GM23248 (cell line): ENCODE measurements around the gene CCDC85C. TPM values are rescaled to one million over a fixed set of nuclear protein-coding genes. Genes with fewer than 3 reads are reported as not detected.

ENCODE experiments used
- DNase-seq: peaks from one replicate; pipeline ENCODE4 v3.0.0-alpha.2; 2015
- H2AFZ ChIP-seq: fragments of 200-600 bp; sonication (generic); 2 replicates; pipeline ENCODE4 v1.6.1; 2016; ENCODE audit warnings: antibody characterized with exemption
- H3F3A ChIP-seq: fragments of 200-600 bp; sonication (generic); 2 replicates; pipeline ENCODE4 v1.6.1; 2016; ENCODE audit warnings: mild to moderate bottlenecking, antibody characterized with exemption, mixed run types; ENCODE audit not compliant: insufficient read depth
- H3K27ac ChIP-seq: fragments of 200-600 bp; sonication (generic); 2 replicates; pipeline ENCODE4 v1.5.1; 2016; ENCODE audit warnings: mild to moderate bottlenecking
- H3K27me3 ChIP-seq: fragments of 200-600 bp; sonication (generic); replicated peaks from 2 replicates; pipeline ENCODE4 v1.6.1; 2016; ENCODE audit warnings: mild to moderate bottlenecking; ENCODE audit not compliant: insufficient read depth
- H3K36me3 ChIP-seq: fragments of 200-600 bp; sonication (generic); 2 replicates; pipeline ENCODE4 v1.6.1; 2016; ENCODE audit warnings: low read depth, mild to moderate bottlenecking
- H3K4me1 ChIP-seq: fragments of 200-600 bp; sonication (generic); 2 replicates; pipeline ENCODE4 v1.6.1; 2016; ENCODE audit warnings: mild to moderate bottlenecking; ENCODE audit not compliant: insufficient read depth
- H3K4me2 ChIP-seq: fragments of 200-600 bp; sonication (generic); one replicate; pipeline ENCODE4 v1.6.1; 2016; ENCODE audit warnings: mild to moderate bottlenecking; ENCODE audit not compliant: unreplicated experiment
- H3K4me3 ChIP-seq: fragments of 200-600 bp; sonication (generic); 2 replicates; pipeline ENCODE4 v1.5.1; 2016; ENCODE audit warnings: mild to moderate bottlenecking
- H3K79me2 ChIP-seq: fragments of 200-600 bp; sonication (generic); 2 replicates; pipeline ENCODE4 v1.6.1; 2016; ENCODE audit warnings: mild to moderate bottlenecking; ENCODE audit not compliant: insufficient read depth
- H3K9ac ChIP-seq: fragments of 200-600 bp; sonication (generic); 2 replicates; pipeline ENCODE4 v1.6.1; 2016; ENCODE audit warnings: mild to moderate bottlenecking
- H3K9me2 ChIP-seq: fragments of 200-600 bp; sonication (generic); 2 replicates; pipeline ENCODE4 v1.6.1; 2016; ENCODE audit warnings: mixed run types, mild to moderate bottlenecking, moderate library complexity; ENCODE audit not compliant: insufficient read depth
- H3K9me3 ChIP-seq: fragments of 200-600 bp; sonication (generic); one replicate; pipeline ENCODE4 v1.6.1; 2017; ENCODE audit warnings: low read depth
- H4K20me1 ChIP-seq: fragments of 200-600 bp; sonication (generic); 2 replicates; pipeline ENCODE4 v1.6.0; 2016; ENCODE audit not compliant: insufficient read depth
- EZH2 ChIP-seq: fragments of 200-600 bp; sonication (generic); IDR thresholded peaks from 2 replicates; pipeline ENCODE4 v1.6.1; 2018; ENCODE audit warnings: antibody characterized with exemption, mild to moderate bottlenecking; ENCODE audit not compliant: insufficient read depth, poor library complexity, severe bottlenecking
- EZH2phosphoT487 ChIP-seq: fragments of 200-600 bp; sonication (generic); IDR thresholded peaks from 2 replicates; pipeline ENCODE4 v1.6.1; 2018; ENCODE audit warnings: antibody characterized with exemption, moderate library complexity, mild to moderate bottlenecking, low read depth; ENCODE audit not compliant: insufficient read depth
- WGBS, 2 experiments: methylation state at CpG; one replicate each; pipeline ENCODE4 v1.1.6; 2015 to 2017; ENCODE audit warnings: low lambda C conversion rate in 2 of 2, low coverage in 1 of 2; ENCODE audit errors: missing lambda C conversion rate in 2 of 2; 5-methylcytosine and 5-hydroxymethylcytosine counted together
- in situ Hi-C: fragments of 300-500 bp; cut with MboI; formaldehyde crosslinking; loops from 2 replicates; pipeline ENCODE4 v1.15.0; 2020
- polyA plus RNA-seq: library from polyadenylated mRNA; unstranded; fragments of >200 nt; fragmentation: Nextera tagmentation; extraction: Ambion mirVana; gene quantifications from 2 replicates; pipeline ENCODE4 v1.2.1, GENCODE V29; 2016
- total RNA-seq: library from RNA; depleted of rRNA; stranded (reverse); fragments of >200 nt; shearing (Covaris generic); gene quantifications from 2 replicates; pipeline ENCODE4 v1.2.3, GENCODE V29; 2014

CCDC85C gene
- total and polyA plus RNA-seq, 2 experiments from 2014 or later: 0.68 to 11.0 TPM

DNA sequence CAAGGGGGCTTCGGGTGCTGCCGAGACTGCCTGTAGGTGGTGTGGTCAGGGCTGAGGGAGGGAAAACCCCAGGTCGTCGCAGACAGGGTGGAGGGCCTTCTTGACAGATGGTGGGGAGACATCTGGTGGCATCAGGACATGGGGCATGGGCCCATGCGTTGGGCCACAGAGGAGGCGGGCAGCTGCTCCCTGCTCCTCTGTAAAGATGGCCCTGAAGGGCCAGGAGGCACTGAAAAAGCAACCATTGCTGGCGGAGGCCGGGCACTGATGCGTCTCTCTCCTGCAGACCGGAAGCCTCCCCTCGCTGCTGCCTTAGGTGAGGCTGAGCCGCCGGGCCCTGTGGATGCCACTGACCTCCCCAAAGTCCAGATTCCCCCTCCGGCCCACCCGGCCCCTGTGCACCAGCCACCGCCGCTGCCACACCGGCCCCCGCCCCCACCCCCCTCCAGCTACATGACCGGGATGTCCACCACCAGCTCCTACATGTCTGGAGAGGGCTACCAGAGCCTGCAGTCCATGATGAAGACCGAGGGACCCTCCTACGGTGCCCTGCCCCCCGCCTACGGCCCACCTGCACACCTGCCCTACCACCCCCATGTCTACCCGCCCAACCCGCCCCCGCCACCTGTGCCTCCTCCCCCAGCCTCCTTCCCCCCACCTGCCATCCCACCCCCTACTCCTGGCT, 94.0 kb downstream of the CCDC85C start:
- no peak overlapping the region for H2AFZ ChIP-seq
- in situ Hi-C loops: no loop called here

DNA sequence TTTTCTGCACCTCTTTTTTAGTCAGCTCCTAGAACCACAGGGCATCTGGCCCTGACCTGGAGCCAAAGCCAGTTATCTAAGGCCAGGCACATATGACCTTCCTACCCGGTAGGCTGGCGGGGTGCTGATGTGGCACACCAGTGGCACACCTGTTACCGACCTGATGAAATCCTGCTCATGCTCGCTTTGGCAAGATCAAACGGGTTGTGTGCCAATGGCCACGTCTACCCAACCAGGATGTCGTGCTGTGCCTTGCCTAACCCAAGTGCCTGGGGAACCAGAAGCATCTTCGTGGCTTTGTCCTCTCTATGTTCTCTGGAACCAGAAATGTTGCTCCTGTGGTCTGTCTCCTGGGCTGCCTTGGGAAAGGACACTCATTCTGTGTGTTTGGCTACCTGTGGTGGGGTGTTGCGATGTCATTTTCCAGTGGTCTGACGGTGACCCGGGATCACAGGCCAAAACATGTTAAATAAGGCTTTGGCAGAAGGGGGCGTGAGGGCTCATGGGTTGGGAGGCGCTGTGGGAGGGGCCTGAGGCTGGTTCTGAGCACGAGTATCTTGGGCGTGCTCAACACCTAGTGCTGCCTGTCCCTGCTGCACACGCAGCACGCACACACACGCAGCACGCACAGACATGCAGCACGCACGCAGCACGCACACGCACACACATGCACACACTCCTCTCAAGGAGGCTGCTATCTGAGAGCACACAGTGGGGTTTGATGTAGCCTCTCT, 94.9 kb downstream of the CCDC85C start:
- WGBS, 2 experiments: 82 to 83% methylated on average over 21 to 23 of the region's 23 CpGs
- H2AFZ ChIP-seq: no peak overlapping the region
- H3K9me3 ChIP-seq: no peaks in the 10 kb centered on the region
- no peaks in the 10 kb centered on the region for H4K20me1 ChIP-seq
- H3K27ac ChIP-seq: no peak overlapping the region
- H3F3A ChIP-seq: peaks cover 20% of the 10 kb centered on the region; the same call in 1 of the 2 replicates
- DNase-seq: no peak
- H3K36me3 ChIP-seq: peaks cover 36% of the 10 kb centered on the region
- H3K4me3 ChIP-seq: no peak overlapping the region
- H3K4me1 ChIP-seq: peaks cover 15% of the 10 kb centered on the region
- no peak overlapping the region for H3K4me2 ChIP-seq
- no peaks in the 10 kb centered on the region for H3K27me3 ChIP-seq
- H3K9ac ChIP-seq: no peak overlapping the region
- no peaks in the 10 kb centered on the region for H3K9me2 ChIP-seq
- H3K79me2 ChIP-seq: no peaks in the 10 kb centered on the region
- TF ChIP-seq EZH2 (no peak), EZH2phosphoT487 (no peak)
- in situ Hi-C loops: no loop called here

More for the DNA sequence above, 94.0 kb downstream of the CCDC85C start:
- WGBS, 2 experiments: 89 to 96% methylated on average over 11 to 27 of the region's 27 CpGs
- Histone ChIP-seq H3K4me2 (no peak overlapping the region), H3K4me1 (peaks cover 15% of the 10 kb centered on the region), H3K36me3 (peaks cover 29% of the 10 kb centered on the region), H3F3A (peaks cover 19% of the 10 kb centered on the region; the same call in 1 of the 2 replicates), H3K79me2 (no peaks in the 10 kb centered on the region), H3K9me3 (no peaks in the 10 kb centered on the region), H4K20me1 (no peaks in the 10 kb centered on the region), H3K27ac (no peak overlapping the region), H3K9ac (no peak overlapping the region), H3K9me2 (no peaks in the 10 kb centered on the region), H3K27me3 (no peaks in the 10 kb centered on the region), H3K4me3 (no peak overlapping the region)
- DNase-seq: no peak
- TF ChIP-seq EZH2: no peak

DNA sequence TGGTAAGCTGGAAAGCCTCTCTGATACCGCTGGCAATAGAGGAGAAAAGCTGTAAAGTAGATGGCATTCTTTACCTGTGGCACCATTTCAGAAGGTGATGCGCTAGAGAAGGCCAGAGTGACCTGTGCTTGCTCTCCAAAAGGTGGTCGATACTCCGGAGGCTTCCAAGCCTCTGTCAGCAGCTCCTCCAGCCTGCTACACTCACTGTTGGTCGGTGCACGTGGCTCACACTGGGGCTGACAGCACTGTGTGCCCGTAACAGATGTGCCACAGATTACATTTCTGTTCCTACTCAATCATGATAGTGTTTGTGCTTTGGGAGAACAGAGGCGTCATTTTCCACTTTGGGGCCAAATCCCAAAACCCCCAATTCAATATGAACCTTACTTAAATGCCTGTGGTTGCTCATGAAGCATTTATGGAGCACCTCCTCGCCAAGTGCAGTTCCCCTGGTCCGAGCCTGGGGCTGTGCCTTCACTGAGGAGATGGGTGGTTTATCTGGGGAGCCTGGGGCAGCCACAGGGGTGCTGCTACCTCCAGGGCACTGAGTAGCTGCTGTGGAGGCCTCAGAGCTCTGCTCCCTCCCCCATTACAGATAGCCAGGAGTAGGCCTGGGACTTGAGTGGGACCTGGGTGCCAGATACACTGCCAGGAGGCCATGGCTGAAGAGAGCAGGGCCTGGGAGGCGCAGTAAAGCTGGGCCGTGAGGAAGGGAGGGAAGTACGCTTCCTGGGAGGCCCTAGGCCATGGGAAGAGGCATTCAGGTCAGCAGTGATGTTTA, 96.0 kb downstream of the CCDC85C start:
- H3K27ac ChIP-seq: no peak overlapping the region
- H3K79me2 ChIP-seq: no peaks in the 10 kb centered on the region
- no peaks in the 10 kb centered on the region for H3K9me2 ChIP-seq
- H3K4me2 ChIP-seq: no peak overlapping the region
- no peaks in the 10 kb centered on the region for H3K9me3 ChIP-seq
- peaks cover 15% of the 10 kb centered on the region for H3K4me1 ChIP-seq
- H2AFZ ChIP-seq: no peak overlapping the region
- H3K36me3 ChIP-seq: peaks cover 46% of the 10 kb centered on the region
- no peak overlapping the region for H3K9ac ChIP-seq
- no peak for TF ChIP-seq EZH2phosphoT487
- no peak for TF ChIP-seq EZH2
- DNase-seq: no peak
- WGBS, 2 experiments: 76 to 78% methylated on average over 13 of the region's 13 CpGs
- in situ Hi-C loops: no loop called here
- no peak overlapping the region for H3K4me3 ChIP-seq
- no peaks in the 10 kb centered on the region for H3K27me3 ChIP-seq
- peaks cover 20% of the 10 kb centered on the region; the same call in 1 of the 2 replicates for H3F3A ChIP-seq
- H4K20me1 ChIP-seq: no peaks in the 10 kb centered on the region

DNA sequence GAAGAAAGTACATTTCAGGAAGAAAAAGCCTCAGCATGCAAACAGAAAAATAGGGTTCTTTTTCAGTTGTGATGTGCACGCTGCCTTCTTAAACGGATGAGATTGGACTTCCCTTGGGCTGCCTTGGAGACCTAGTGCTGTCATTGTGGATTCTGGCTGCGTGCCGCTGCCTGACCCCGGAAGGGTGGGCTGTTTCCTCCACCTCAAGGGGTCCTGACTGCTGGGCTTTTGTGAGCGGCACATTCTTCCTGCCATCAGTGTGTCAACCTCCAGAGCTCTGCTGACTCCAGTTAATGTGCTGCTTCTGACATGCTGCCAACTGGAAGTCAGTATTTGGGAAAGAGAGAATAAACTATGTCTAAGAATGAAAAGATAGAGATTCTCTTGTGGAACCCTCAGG, 97.7 kb downstream of the CCDC85C start:
- no peak for DNase-seq
- H3F3A ChIP-seq: peaks cover 13% of the 10 kb centered on the region; the same call in 1 of the 2 replicates
- no peaks in the 10 kb centered on the region for H4K20me1 ChIP-seq
- H3K36me3 ChIP-seq: peaks cover 61% of the 10 kb centered on the region
- no peaks in the 10 kb centered on the region for H3K27me3 ChIP-seq
- no peak overlapping the region for H3K27ac ChIP-seq
- no peaks in the 10 kb centered on the region for H3K79me2 ChIP-seq
- in situ Hi-C loops: no loop called here
- no peaks in the 10 kb centered on the region for H3K9me3 ChIP-seq
- peaks cover 7% of the 10 kb centered on the region for H3K4me1 ChIP-seq
- 93 to 96% methylated on average over 6 of the region's 6 CpGs for WGBS, 2 experiments
- no peaks in the 10 kb centered on the region for H3K9me2 ChIP-seq
- TF ChIP-seq EZH2phosphoT487: no peak
- H2AFZ ChIP-seq: no peak overlapping the region
- H3K4me3 ChIP-seq: no peak overlapping the region
- no peak overlapping the region for H3K9ac ChIP-seq
- no peak overlapping the region for H3K4me2 ChIP-seq
